Endothelial cell of umbilical vein (primary cell): Measurements from ENCODE around the gene TDRD3. TPM values are rescaled to one million over a fixed set of nuclear protein-coding genes. Genes with fewer than 3 reads are reported as not detected.

Source experiments
- BruUV-seq: library from RNA; stranded (reverse); fragments of 400-500 nt; replicated peaks from 2 replicates; lab custom pipeline; 2021; lab: Mats Ljungman, UMichigan
- CTCF ChIA-PET: fragments of 300-600, 350-600 bp; sonication (Branson Sonifier 250); formaldehyde crosslinking; loops from one replicate; lab custom pipeline; 2021; ENCODE audit warnings: antibody characterized with exemption, inconsistent platforms; lab: Charles Lee
- POLR2A ChIA-PET: fragments of 300-600, 350-600 bp; sonication (Branson Sonifier 250); formaldehyde crosslinking; loops from one replicate; lab custom pipeline; 2021; ENCODE audit warnings: antibody characterized with exemption, inconsistent platforms; lab: Charles Lee
- DNase-seq: peaks from one replicate; pipeline ENCODE4 v3.0.0-alpha.2; 2011; ENCODE audit warnings: low read depth, low spot score
- FAIRE-seq: peaks from 2 replicates; lab custom pipeline; 2011; peaks lifted over from hg19 to GRCh38; lab: Jason Lieb, UNC
- H2AFZ ChIP-seq: 2 replicates; pipeline ENCODE4 v1.6.0; 2012; ENCODE audit warnings: low read depth, low read length, control low read depth, inconsistent platforms
- H3K27ac ChIP-seq: 2 replicates; pipeline ENCODE4 v1.5.1; 2011; ENCODE audit warnings: low read depth, mild to moderate bottlenecking, control low read depth, low read length, moderate library complexity; ENCODE audit not compliant: insufficient read depth
- H3K27me3 ChIP-seq, 2 experiments: 2 replicates each; pipeline versions ENCODE4 v1.6.0 to v1.6.1; 2011; ENCODE audit warnings: low read length in 2 of 2, mixed read lengths in 1 of 2; ENCODE audit not compliant: control insufficient read depth in 2 of 2, insufficient read depth in 2 of 2
- H3K36me3 ChIP-seq, 2 experiments: 2 replicates in 1 of 2; 3 replicates in 1 of 2; pipeline ENCODE4 v1.5.1; 2011; ENCODE audit warnings: low read length in 2 of 2, mild to moderate bottlenecking in 1 of 2, moderate library complexity in 1 of 2; ENCODE audit not compliant: control insufficient read depth in 2 of 2, insufficient read depth in 2 of 2; ENCODE audit errors: extremely low read depth in 1 of 2
- H3K4me1 ChIP-seq: 3 replicates; pipeline ENCODE4 v1.5.1; 2011; ENCODE audit warnings: mild to moderate bottlenecking, low read length; ENCODE audit not compliant: control insufficient read depth, insufficient read depth; ENCODE audit errors: extremely low read depth
- H3K4me2 ChIP-seq: 2 replicates; pipeline ENCODE4 v1.6.1; 2011; ENCODE audit warnings: low read length, control low read depth, mixed read lengths; ENCODE audit not compliant: insufficient read depth
- H3K4me3 ChIP-seq, 3 experiments: fragments of 200-600 bp in 1 of 3; sonication (generic), shearing (Covaris generic) in 1 of 3; replicated peaks in 1 of 3; 2 replicates each; pipeline ENCODE4 v1.5.1; 2011 to 2016; ENCODE audit warnings: control low read depth in 3 of 3, low read length in 3 of 3, mild to moderate bottlenecking in 2 of 3, inconsistent platforms in 1 of 3, low read depth in 1 of 3, moderate library complexity in 1 of 3; ENCODE audit not compliant: insufficient read depth in 1 of 3
- H3K79me2 ChIP-seq: 2 replicates; pipeline ENCODE4 v1.6.0; 2012; ENCODE audit warnings: low read length, inconsistent platforms; ENCODE audit not compliant: control insufficient read depth, insufficient read depth
- H3K9ac ChIP-seq: replicated peaks from 2 replicates; pipeline ENCODE3; 2011; ENCODE audit warnings: low read length, control low read depth; ENCODE audit not compliant: insufficient read depth; ENCODE audit errors: extremely low read depth
- H3K9me1 ChIP-seq: replicated peaks from 3 replicates; pipeline ENCODE4 v1.6.0; 2011; ENCODE audit warnings: mild to moderate bottlenecking, low read length; ENCODE audit not compliant: control insufficient read depth, insufficient read depth; ENCODE audit errors: extremely low read depth
- H3K9me3 ChIP-seq: replicated peaks from 2 replicates; pipeline ENCODE4 v1.5.1; 2012; ENCODE audit warnings: low read length, inconsistent platforms; ENCODE audit not compliant: control insufficient read depth, insufficient read depth
- H4K20me1 ChIP-seq: replicated peaks from 2 replicates; pipeline ENCODE3; 2011; ENCODE audit warnings: mild to moderate bottlenecking, low read length; ENCODE audit not compliant: control insufficient read depth, insufficient read depth; ENCODE audit errors: extremely low read depth
- EZH2 ChIP-seq: IDR thresholded peaks from 2 replicates; pipeline ENCODE4 v1.6.1; 2012; ENCODE audit warnings: borderline replicate concordance, low read depth, mild to moderate bottlenecking, moderate library complexity, low read length, inconsistent platforms; ENCODE audit not compliant: severe bottlenecking
- FOS ChIP-seq: IDR thresholded peaks from 2 replicates; pipeline ENCODE4 v1.6.1; 2011; ENCODE audit warnings: mild to moderate bottlenecking, low read length, moderate library complexity, borderline replicate concordance; ENCODE audit not compliant: insufficient read depth
- GATA2 ChIP-seq: IDR thresholded peaks from 2 replicates; pipeline ENCODE4 v1.7.0; 2011; ENCODE audit warnings: low read depth, mild to moderate bottlenecking, moderate library complexity, mixed read lengths, low read length; ENCODE audit not compliant: insufficient read length, insufficient read depth
- JUN ChIP-seq: IDR thresholded peaks from 2 replicates; pipeline ENCODE4 v1.6.1; 2011; ENCODE audit warnings: borderline replicate concordance, low read depth; ENCODE audit not compliant: insufficient read length, insufficient read depth
- MAX ChIP-seq: IDR thresholded peaks from 2 replicates; pipeline ENCODE4 v1.6.1; 2011; ENCODE audit not compliant: insufficient read depth, insufficient read length
- MYC ChIP-seq: IDR thresholded peaks from one replicate; pipeline ENCODE4 v1.6.1; 2011; ENCODE audit warnings: mild to moderate bottlenecking, low read depth, low read length
- POLR2A ChIP-seq: IDR thresholded peaks from 2 replicates; pipeline ENCODE4 v1.6.1; 2012; ENCODE audit warnings: low read depth, mild to moderate bottlenecking, control low read depth, low read length
- POLR2AphosphoS5 ChIP-seq: IDR thresholded peaks from 2 replicates; pipeline ENCODE4 v1.6.1; 2012; ENCODE audit warnings: low read depth, mild to moderate bottlenecking, control low read depth, low read length, moderate library complexity; ENCODE audit not compliant: insufficient read depth
- dilution Hi-C: fragments of 300-500 bp; cut with MboI; formaldehyde crosslinking; loops from one replicate; pipeline ENCODE4 v1.15.0; 2019; ENCODE audit warnings: low sequenced_read_pairs; ENCODE audit not compliant: extremely low pct_ligation_motif_present
- intact Hi-C: fragments of 100-400 bp; cut with micrococcal nuclease; formaldehyde crosslinking; loops from one replicate; pipeline ENCODE4 v1.10.0; 2022
- polyA plus RNA-seq, 4 experiments: library from polyadenylated mRNA; depleted of rRNA in 3 of 4; stranded (reverse) in 3 of 4; unstranded in 1 of 4; fragments of >200 nt; gene quantifications; 2 replicates each; pipeline versions ENCODE4 v1.2.1 to v1.2.3, GENCODE V29; 2011 to 2012; ENCODE audit warnings: missing spikeins in 1 of 4
- total RNA-seq: library from RNA; stranded (reverse); gene quantifications from 2 replicates; pipeline ENCODE4 v1.2.3, GENCODE V29; 2021
- TF ChIP-seq, protein P1 (sequence below), 2 donors: IDR thresholded peaks; 1 replicate in 1 of 2; 2 replicates in 1 of 2; pipeline ENCODE4 v1.5.1; 2011; ENCODE audit warnings: low read length in 2 of 2, mild to moderate bottlenecking in 2 of 2, moderate library complexity in 2 of 2, control low read depth in 1 of 2, inconsistent platforms in 1 of 2, low read depth in 1 of 2; ENCODE audit not compliant: insufficient read depth in 1 of 2; ENCODE audit errors: extremely low read depth in 1 of 2

The TDRD3 gene
- total and polyA plus RNA-seq, 2 donors (not counting 3 experiments of a cell fraction or from before 2014, with no cell fraction given) = 3.0 to 16.3 TPM

GRCh38 chr13:60603049-60603448, 206.0 kb downstream of the TDRD3 start:
- H3K9me3 ChIP-seq = no peaks in the 10 kb centered on the region
- no peaks in the 10 kb centered on the region for H3K4me1 ChIP-seq
- H2AFZ ChIP-seq = no peak overlapping the region
- intact Hi-C loops (no loop called here), dilution Hi-C loops (no loop called here)
- no peaks in the 10 kb centered on the region for H3K79me2 ChIP-seq
- no peaks in the 10 kb centered on the region for H4K20me1 ChIP-seq
- FAIRE-seq (no peak), DNase-seq (no peak)
- H3K27me3 ChIP-seq = peaks cover 1 to 4% of the 10 kb centered on the region in 2 experiments
- no peak for TF ChIP-seq FOS
- TF ChIP-seq MYC = no peak
- no peak for TF ChIP-seq GATA2
- no peak for TF ChIP-seq JUN
- no peak for TF ChIP-seq POLR2AphosphoS5
- no peak for TF ChIP-seq MAX
- TF ChIP-seq, protein P1, sequence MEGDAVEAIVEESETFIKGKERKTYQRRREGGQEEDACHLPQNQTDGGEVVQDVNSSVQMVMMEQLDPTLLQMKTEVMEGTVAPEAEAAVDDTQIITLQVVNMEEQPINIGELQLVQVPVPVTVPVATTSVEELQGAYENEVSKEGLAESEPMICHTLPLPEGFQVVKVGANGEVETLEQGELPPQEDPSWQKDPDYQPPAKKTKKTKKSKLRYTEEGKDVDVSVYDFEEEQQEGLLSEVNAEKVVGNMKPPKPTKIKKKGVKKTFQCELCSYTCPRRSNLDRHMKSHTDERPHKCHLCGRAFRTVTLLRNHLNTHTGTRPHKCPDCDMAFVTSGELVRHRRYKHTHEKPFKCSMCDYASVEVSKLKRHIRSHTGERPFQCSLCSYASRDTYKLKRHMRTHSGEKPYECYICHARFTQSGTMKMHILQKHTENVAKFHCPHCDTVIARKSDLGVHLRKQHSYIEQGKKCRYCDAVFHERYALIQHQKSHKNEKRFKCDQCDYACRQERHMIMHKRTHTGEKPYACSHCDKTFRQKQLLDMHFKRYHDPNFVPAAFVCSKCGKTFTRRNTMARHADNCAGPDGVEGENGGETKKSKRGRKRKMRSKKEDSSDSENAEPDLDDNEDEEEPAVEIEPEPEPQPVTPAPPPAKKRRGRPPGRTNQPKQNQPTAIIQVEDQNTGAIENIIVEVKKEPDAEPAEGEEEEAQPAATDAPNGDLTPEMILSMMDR (IDR thresholded peaks at IDR 0.05; ENCODE audit: extremely low read depth in 1 of 2, insufficient read depth in 1 of 2, low read depth in 1 of 2, low read length in 2 of 2) = no peak
- no peak for TF ChIP-seq POLR2A
- no peak for TF ChIP-seq EZH2
- no peak overlapping the region for H3K4me2 ChIP-seq
- BruUV-seq = no TSS peak
- ChIA-PET CTCF (no interaction called here), POLR2A (no interaction called here)
- no peak overlapping the region for H3K27ac ChIP-seq
- H3K4me3 ChIP-seq = no peak overlapping the region
- no peaks in the 10 kb centered on the region for H3K9me1 ChIP-seq
- no peaks in the 10 kb centered on the region for H3K36me3 ChIP-seq
- H3K9ac ChIP-seq = no peak overlapping the region
